ENCODE measurements around the gene CFAP45. TPM values are rescaled to one million over a fixed set of nuclear protein-coding genes. Genes with fewer than 3 reads are reported as not detected.

The CFAP45 gene
- total and polyA plus RNA-seq, 9 of the 15 experiments (the other 6 are each of a cell fraction or from before 2014, with no cell fraction given), result 0.65 to 2.4 (median 1.5) TPM

GRCh38 chr1:159924025-159924790 is 24.2 kb upstream of the CFAP45 start (continued):
- TF ChIP-seq YY1 (IDR thresholded peaks at IDR 0.05; ENCODE audit: borderline replicate concordance in 1 of 3, control insufficient read depth in 1 of 3, extremely low read depth in 1 of 3, insufficient read depth in 3 of 3, insufficient read length in 1 of 3, insufficient replicate concordance in 2 of 3, low read depth in 1 of 3, low read length in 2 of 3) (peak in 1 of 3 experiments; percentile 37), FOXJ2 (tag; IDR thresholded peaks at IDR 0.05) (no peak; the same call in 1 of the 2 replicates), ZNF175 (CRISPR knock-in tag; IDR thresholded peaks at IDR 0.05; ENCODE audit: low read depth) (no peak; the same call in 1 of the 2 replicates), ETV1 (tag; conservative IDR thresholded peaks at IDR 0.05; ENCODE audit: low read depth) (peak; percentile 50), ATF2 (CRISPR knock-in tag; IDR thresholded peaks at IDR 0.05) (no peak), CLOCK (CRISPR knock-in tag; IDR thresholded peaks at IDR 0.05; ENCODE audit: borderline replicate concordance) (no peak), TARDBP (IDR thresholded peaks at IDR 0.05) (no peak), DACH1 (IDR thresholded peaks at IDR 0.05; ENCODE audit: partially characterized antibody) (no peak), ZNF146 (CRISPR knock-in tag; IDR thresholded peaks at IDR 0.05; ENCODE audit: unreplicated experiment) (no peak), ZNF134 (CRISPR knock-in tag; conservative IDR thresholded peaks at IDR 0.05) (no peak), ZNF655 (CRISPR knock-in tag; IDR thresholded peaks at IDR 0.05) (no peak), ELF2 (CRISPR knock-in tag; IDR thresholded peaks at IDR 0.05) (no peak), OTX1 (CRISPR knock-in tag; IDR thresholded peaks at IDR 0.05) (no peak), PCBP2 (IDR thresholded peaks at IDR 0.05; ENCODE audit: low read depth, low read length, poor library complexity, severe bottlenecking) (no peak), GATAD2A (IDR thresholded peaks at IDR 0.05) (0 out of 2 replicates have a peak, but pooled peaks have one; percentile 51), ELF4 (CRISPR knock-in tag; IDR thresholded peaks at IDR 0.05) (no peak), L3MBTL2 (IDR thresholded peaks at IDR 0.05) (no peak), ETS1 (conservative IDR thresholded peaks at IDR 0.05; ENCODE audit: control insufficient read depth, low read depth, low read length) (no peak; the same call in 1 of the 2 replicates), ZC3H8 (IDR thresholded peaks at IDR 0.05) (no peak), SMARCC2 (IDR thresholded peaks at IDR 0.05; ENCODE audit: low read depth) (peak; percentile 65), ZNF263 (CRISPR knock-in tag; IDR thresholded peaks at IDR 0.05; ENCODE audit: borderline replicate concordance) (no peak)

Measured in K562 (cell line).